SU-DHL-6 (cell line): ENCODE results near the gene C1QTNF6.

ENCODE experiments used
- EZH2phosphoT487 ChIP-seq: fragments of 200-600 bp; sonication (generic), shearing (Covaris generic); conservative IDR thresholded peaks from 2 replicates; pipeline ENCODE4 v1.6.1; 2018; ENCODE audit warnings: mild to moderate bottlenecking, antibody characterized with exemption, low read length, moderate library complexity, mixed read lengths
- TF ChIP-seq, protein P1 (sequence below): fragments of 200-600 bp; sonication (generic); IDR thresholded peaks from one replicate; pipeline ENCODE4 v1.5.1; 2017; ENCODE audit warnings: antibody characterized with exemption, mild to moderate bottlenecking, low read length, moderate library complexity; ENCODE audit not compliant: insufficient read depth, poor library complexity, severe bottlenecking

DNA sequence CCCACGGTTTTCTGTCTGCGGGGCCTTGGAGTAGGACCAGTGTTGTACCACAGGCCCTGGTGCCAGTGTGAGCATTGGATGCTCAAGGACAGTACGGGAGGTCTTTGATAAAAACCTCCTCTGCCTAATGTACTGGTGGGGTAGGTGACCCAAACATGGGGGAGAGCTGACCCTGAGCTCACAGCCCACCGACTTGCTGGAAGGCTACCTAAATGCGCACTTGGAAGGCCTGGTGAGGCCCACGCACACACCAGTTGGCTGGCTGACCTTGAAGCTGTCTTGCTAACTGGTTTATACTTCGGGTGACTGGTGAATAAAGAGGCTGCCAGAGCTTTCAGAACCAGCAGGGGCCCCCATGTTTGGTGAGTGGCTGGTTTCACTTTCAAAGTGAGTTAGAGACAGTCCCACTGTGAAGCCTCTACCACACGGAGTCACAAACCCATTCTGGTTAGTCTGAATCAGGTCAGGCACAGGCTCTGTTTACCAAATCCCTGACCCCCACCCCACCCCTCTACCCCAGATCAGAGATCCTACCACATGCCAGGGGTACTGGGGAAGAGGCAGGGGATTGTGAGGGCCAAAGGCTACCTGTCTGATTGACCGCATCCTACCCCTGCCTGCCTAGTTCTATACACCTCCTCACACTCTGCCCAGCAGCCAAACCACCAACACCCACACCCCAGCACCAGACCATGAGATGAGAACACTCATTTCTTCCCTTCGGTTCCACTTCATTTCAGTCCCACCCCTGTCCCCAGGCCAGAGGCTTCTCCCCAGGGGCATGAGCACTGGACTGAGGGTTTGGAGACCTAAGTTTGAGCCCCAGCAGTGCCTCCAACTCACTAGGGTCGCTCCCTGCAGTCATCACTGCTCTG is 25.6 kb downstream of the C1QTNF6 start:
- TF ChIP-seq, protein P1, sequence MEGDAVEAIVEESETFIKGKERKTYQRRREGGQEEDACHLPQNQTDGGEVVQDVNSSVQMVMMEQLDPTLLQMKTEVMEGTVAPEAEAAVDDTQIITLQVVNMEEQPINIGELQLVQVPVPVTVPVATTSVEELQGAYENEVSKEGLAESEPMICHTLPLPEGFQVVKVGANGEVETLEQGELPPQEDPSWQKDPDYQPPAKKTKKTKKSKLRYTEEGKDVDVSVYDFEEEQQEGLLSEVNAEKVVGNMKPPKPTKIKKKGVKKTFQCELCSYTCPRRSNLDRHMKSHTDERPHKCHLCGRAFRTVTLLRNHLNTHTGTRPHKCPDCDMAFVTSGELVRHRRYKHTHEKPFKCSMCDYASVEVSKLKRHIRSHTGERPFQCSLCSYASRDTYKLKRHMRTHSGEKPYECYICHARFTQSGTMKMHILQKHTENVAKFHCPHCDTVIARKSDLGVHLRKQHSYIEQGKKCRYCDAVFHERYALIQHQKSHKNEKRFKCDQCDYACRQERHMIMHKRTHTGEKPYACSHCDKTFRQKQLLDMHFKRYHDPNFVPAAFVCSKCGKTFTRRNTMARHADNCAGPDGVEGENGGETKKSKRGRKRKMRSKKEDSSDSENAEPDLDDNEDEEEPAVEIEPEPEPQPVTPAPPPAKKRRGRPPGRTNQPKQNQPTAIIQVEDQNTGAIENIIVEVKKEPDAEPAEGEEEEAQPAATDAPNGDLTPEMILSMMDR, result no peak
- no peak for TF ChIP-seq EZH2phosphoT487
